Transverse colon (tissue), 4 donors: ENCODE data around the gene KRT8. TPM values are rescaled to one million over a fixed set of nuclear protein-coding genes. Genes with fewer than 3 reads are reported as not detected.

Experiments used
- DNase-seq: peaks from one replicate; pipeline ENCODE4 v3.0.0-alpha.2; 2019
- H3K27ac ChIP-seq, 4 donors: fragments of 200-600 bp; sonication (generic); 2 replicates each; pipeline ENCODE4 v1.5.1; 2016 to 2018; ENCODE audit warnings: inconsistent platforms in 4 of 4
- H3K27me3 ChIP-seq: fragments of 200-600 bp; sonication (generic); 2 replicates; pipeline ENCODE4 v1.5.1; 2017; ENCODE audit warnings: inconsistent platforms
- H3K36me3 ChIP-seq, 4 donors: fragments of 200-600 bp; sonication (generic); 2 replicates each; pipeline ENCODE4 v1.5.1; 2017 to 2019; ENCODE audit warnings: inconsistent platforms in 4 of 4
- H3K4me1 ChIP-seq, 4 donors: fragments of 200-600 bp; sonication (generic); 2 replicates each; pipeline ENCODE4 v1.5.1; 2017 to 2020; ENCODE audit warnings: inconsistent platforms in 4 of 4
- H3K4me3 ChIP-seq, 4 donors: fragments of 200-600 bp; sonication (generic); 1 replicate in 1 of 4; 2 replicates in 3 of 4; pipeline versions ENCODE4 v1.5.1 to v1.6.1; 2017 to 2019; ENCODE audit warnings: inconsistent platforms in 4 of 4
- H3K9me3 ChIP-seq, 2 donors: fragments of 200-600 bp; sonication (generic); 2 replicates each; pipeline ENCODE4 v1.5.1; 2017 to 2019; ENCODE audit warnings: inconsistent platforms in 2 of 2
- EP300 ChIP-seq: sonication (generic); formaldehyde crosslinking; IDR thresholded peaks from one replicate; pipeline ENCODE4 v1.6.1; 2017; ENCODE audit warnings: antibody characterized with exemption, low read depth
- POLR2A ChIP-seq: fragments of 450-650 bp; IDR thresholded peaks from one replicate; pipeline ENCODE4 v1.6.1; 2016; ENCODE audit warnings: antibody characterized with exemption, mild to moderate bottlenecking, moderate library complexity
- POLR2AphosphoS5 ChIP-seq, 3 donors: sonication (generic); formaldehyde crosslinking; IDR thresholded peaks; one replicate each; pipeline ENCODE4 v1.6.1; 2016; ENCODE audit warnings: antibody characterized with exemption in 3 of 3
- WGBS, 2 donors: methylation state at CpG; one replicate each; pipeline ENCODE4 v1.1.5; 2018; ENCODE audit warnings: low coverage in 1 of 2; 5-methylcytosine and 5-hydroxymethylcytosine counted together
- in situ Hi-C, 4 donors: fragments of 200-750 bp; cut with MboI; loops; one replicate each; pipeline versions ENCODE4 v1.15.0 to v1.15.1; 2017; ENCODE audit warnings: low sequenced_read_pairs in 3 of 4, low pct_ligation_motif_present in 1 of 4, low pct_unique_long_range_greater_than_20kb in 1 of 4
- intact Hi-C: fragments of 100-400 bp; cut with DNase I; formaldehyde crosslinking; loops from one replicate; pipeline ENCODE4 v1.15.1; 2023; ENCODE audit warnings: low total_unique reads
- total RNA-seq, 4 donors: library from RNA; depleted of rRNA; stranded (reverse); fragments of >200 nt; gene quantifications; one replicate each; pipeline ENCODE4 v1.1.0, GENCODE V29; 2016
- TF ChIP-seq, protein P1 (sequence below), 5 experiments: fragments of 200-600 bp in 3 of 5; fragments of 450-650 bp in 2 of 5; sonication (generic) in 3 of 5; IDR thresholded peaks; 1 replicate in 2 of 5; 2 replicates in 3 of 5; pipeline ENCODE4 v1.5.1; 2016 to 2017; ENCODE audit warnings: antibody characterized with exemption in 5 of 5, inconsistent platforms in 3 of 5, mild to moderate bottlenecking in 2 of 5, moderate library complexity in 1 of 5

KRT8 gene
- total RNA-seq, 4 donors from 2014 or later = 1,016 to 3,505 (median 2,245) TPM

DNA sequence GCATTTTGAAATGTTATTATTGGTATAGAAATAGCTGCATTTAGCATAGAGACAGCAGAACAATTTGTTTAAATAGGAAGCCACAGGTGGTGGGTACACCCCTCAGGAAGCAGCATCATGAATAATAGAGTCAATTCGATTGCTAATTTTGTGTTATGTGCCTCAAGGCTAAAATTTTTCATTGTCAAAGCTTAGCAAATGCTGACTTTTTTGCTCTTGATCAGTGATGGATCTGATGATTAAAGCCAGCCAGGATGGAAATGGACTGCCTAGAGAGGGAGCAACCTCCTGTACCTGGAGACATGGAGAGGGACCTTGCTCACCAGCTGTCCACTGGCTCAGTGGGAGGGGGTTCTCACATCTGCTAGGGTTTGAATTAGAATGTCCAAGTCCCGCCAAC is 4.5 kb upstream of the KRT8 start:
- intact Hi-C loops = no loop called here
- H3K36me3 ChIP-seq = no peaks in the 10 kb centered on the region
- 81 to 83% methylated on average over 1 to 2 of the region's 2 CpGs for WGBS, 2 donors
- peak overlapping the region in 2 of 4 donors; percentile 91 to 98 for H3K27ac ChIP-seq
- no peak overlapping the region for H3K4me3 ChIP-seq
- in situ Hi-C loops = no loop called here
- DNase-seq = no peak
- H3K4me1 ChIP-seq = peaks cover 38 to 82% (median 50%) of the 10 kb centered on the region in 4 donors
- no peaks in the 10 kb centered on the region for H3K9me3 ChIP-seq
- no peak for TF ChIP-seq EP300
- no peak for TF ChIP-seq POLR2A
- no peak for TF ChIP-seq POLR2AphosphoS5 (IDR thresholded peaks at IDR 0.05)
- TF ChIP-seq, protein P1, sequence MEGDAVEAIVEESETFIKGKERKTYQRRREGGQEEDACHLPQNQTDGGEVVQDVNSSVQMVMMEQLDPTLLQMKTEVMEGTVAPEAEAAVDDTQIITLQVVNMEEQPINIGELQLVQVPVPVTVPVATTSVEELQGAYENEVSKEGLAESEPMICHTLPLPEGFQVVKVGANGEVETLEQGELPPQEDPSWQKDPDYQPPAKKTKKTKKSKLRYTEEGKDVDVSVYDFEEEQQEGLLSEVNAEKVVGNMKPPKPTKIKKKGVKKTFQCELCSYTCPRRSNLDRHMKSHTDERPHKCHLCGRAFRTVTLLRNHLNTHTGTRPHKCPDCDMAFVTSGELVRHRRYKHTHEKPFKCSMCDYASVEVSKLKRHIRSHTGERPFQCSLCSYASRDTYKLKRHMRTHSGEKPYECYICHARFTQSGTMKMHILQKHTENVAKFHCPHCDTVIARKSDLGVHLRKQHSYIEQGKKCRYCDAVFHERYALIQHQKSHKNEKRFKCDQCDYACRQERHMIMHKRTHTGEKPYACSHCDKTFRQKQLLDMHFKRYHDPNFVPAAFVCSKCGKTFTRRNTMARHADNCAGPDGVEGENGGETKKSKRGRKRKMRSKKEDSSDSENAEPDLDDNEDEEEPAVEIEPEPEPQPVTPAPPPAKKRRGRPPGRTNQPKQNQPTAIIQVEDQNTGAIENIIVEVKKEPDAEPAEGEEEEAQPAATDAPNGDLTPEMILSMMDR (IDR thresholded peaks at IDR 0.05) = no peak
- no peaks in the 10 kb centered on the region for H3K27me3 ChIP-seq

DNA sequence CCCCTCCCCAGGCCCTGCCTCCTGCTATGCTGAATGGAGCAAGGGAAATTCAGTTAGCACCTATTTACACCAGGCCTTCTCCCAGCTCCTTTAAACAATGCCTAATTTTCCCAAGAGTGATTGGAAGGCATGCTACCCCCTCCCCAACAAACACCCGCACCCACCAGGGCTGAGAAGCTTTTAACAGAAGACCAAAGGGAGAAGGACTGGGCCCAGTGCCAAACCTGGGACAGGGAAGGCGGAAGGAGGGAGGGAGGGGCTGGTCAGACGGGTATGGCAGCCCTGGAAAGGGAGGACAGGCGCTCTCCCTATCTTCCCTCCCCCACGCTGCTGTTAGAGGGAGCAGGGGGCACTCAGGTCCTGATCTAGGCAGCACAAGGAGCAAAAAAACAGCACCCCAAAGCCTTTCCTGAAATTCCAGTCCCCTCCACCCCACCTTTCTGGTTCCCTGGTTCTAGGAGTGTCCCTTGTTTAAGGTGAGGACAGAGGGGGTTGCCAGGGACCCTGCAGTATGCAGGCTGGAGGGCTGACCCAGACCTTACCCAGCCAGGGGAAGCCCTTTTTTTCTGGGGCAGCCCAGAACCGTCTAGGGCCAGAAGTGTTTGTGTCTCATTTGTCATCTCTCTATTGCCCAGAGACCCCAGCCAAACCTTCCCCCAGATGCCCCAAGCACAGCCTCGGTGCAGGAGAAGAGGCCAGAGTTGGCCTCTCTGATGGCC is 2.4 kb upstream of the KRT8 start:
- peak; percentile 92 for DNase-seq
- TF ChIP-seq POLR2A (no peak), EP300 (peak; percentile 26), POLR2AphosphoS5 (IDR thresholded peaks at IDR 0.05) (peak in 2 of 3 donors; percentile 60 to 63)
- TF ChIP-seq, protein P1 (IDR thresholded peaks at IDR 0.05) = no peak
- Histone ChIP-seq H3K4me1 (peaks cover 31 to 70% (median 41%) of the 10 kb centered on the region in 4 donors), H3K4me3 (peak overlapping the region in 1 of 4 donors; percentile 20), H3K36me3 (no peaks in the 10 kb centered on the region), H3K27me3 (no peaks in the 10 kb centered on the region), H3K9me3 (no peaks in the 10 kb centered on the region), H3K27ac (peak overlapping the region; percentile 91 to 98 (median 93))
- 35 to 60% methylated on average over 1 to 7 of the region's 7 CpGs for WGBS, 2 donors
- intact Hi-C loops = no loop called here
- in situ Hi-C loops = no loop called here

DNA sequence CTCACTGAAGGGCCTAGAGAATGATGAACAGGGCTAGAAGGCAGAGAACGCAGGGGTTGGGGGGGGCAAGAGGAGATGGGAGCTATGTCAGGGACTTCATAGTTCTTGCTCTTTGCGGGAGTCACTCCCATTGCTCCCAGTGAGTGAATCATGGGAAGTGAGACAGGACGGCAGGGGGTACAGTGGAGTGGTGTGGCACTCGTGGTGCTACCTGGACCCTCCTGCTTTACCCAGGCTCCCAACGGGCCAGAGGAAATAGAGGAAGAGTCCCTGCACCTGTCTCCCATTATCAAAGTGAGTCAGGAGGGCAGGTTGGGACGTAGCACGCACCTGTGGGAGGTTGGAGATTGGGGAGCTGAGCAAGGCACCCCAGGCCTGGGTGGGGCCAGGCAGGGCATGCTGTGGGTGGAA is 1.3 kb upstream of the KRT8 start:
- no peak overlapping the region for H3K4me3 ChIP-seq
- 59 to 74% methylated on average over 5 to 7 of the region's 7 CpGs for WGBS, 2 donors
- no peaks in the 10 kb centered on the region for H3K9me3 ChIP-seq
- TF ChIP-seq POLR2AphosphoS5 (IDR thresholded peaks at IDR 0.05) = no peak
- TF ChIP-seq EP300 = no peak
- TF ChIP-seq, protein P1 (IDR thresholded peaks at IDR 0.05) = no peak
- TF ChIP-seq POLR2A = no peak
- H3K36me3 ChIP-seq = peaks cover 0 to under 1% (median 0%) of the 10 kb centered on the region in 4 donors
- DNase-seq = no peak
- in situ Hi-C loops (no loop called here), intact Hi-C loops (no loop called here)
- H3K27ac ChIP-seq = peak overlapping the region; percentile 91 to 98 (median 93)
- H3K4me1 ChIP-seq = peaks cover 27 to 68% (median 45%) of the 10 kb centered on the region in 4 donors
- H3K27me3 ChIP-seq = no peaks in the 10 kb centered on the region

DNA sequence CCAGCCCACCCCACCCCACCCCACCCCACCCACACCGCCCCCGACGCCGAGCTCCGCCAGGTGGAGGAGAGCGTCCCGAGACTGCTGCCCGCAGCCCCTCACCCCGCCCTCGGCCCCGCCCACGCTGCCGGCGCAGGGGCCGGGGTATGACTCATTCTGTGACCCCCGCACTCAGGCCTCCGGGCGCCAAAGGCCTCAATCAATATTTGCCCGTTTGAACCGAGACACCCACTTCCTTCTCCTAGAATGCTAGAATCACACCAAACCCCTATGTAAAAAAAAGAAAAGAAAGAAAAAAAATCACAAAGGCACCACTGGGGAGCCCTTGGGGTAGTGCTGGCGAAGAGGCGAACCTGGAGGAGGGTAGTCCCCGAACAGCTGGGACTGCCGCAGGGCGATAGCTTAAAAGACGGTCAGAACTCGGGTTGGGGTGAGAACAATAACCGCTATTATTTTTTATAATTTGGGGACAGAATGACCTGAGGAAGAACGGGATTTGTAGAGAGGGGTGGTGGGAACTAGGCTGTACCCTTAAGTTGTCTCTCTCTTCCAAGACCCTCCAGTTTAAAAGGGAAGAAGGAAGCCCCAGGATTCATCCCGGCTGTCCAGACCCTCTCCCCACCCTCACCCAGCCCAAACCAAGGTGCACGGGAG is 894 bp downstream of the KRT8 start:
- in situ Hi-C loops (no loop called here), intact Hi-C loops (no loop called here)
- peaks cover 0 to 15% (median 0%) of the 10 kb centered on the region in 4 donors for H3K36me3 ChIP-seq
- H3K4me3 ChIP-seq = peak overlapping the region; percentile 38 to 80 (median 57)
- peaks cover 27 to 73% (median 63%) of the 10 kb centered on the region in 4 donors for H3K4me1 ChIP-seq
- H3K9me3 ChIP-seq = no peaks in the 10 kb centered on the region
- no peak for TF ChIP-seq EP300
- TF ChIP-seq POLR2AphosphoS5 (IDR thresholded peaks at IDR 0.05) = no peak
- TF ChIP-seq, protein P1 (IDR thresholded peaks at IDR 0.05) = no peak
- TF ChIP-seq POLR2A = no peak
- H3K27ac ChIP-seq = peak overlapping the region; percentile 91 to 98 (median 93)
- 12 to 23% methylated on average over 12 to 30 of the region's 31 CpGs for WGBS, 2 donors
- no peaks in the 10 kb centered on the region for H3K27me3 ChIP-seq
- no peak for DNase-seq
